Upper lobe of left lung (tissue), 6 donors: ENCODE measurements around the gene SNU13. TPM values are rescaled to one million over a fixed set of nuclear protein-coding genes. Genes with fewer than 3 reads are reported as not detected.

Experiments
- ATAC-seq, 2 donors: fragments of 200-7000 bp; cut with Tn5 transposase; one replicate each; pipeline ENCODE4 v1.9.1; 2022; ENCODE audit warnings: mild to moderate bottlenecking in 2 of 2, moderate library complexity in 2 of 2; ENCODE audit not compliant: low FRiP score in 2 of 2
- DNase-seq, 2 donors: peaks; one replicate each; pipeline ENCODE4 v3.0.0-alpha.2; 2019 to 2020
- H3K27ac ChIP-seq, 4 donors: fragments of 200-600 bp; sonication (generic); one replicate each; pipeline ENCODE4 v1.5.1; 2016 to 2019
- H3K27me3 ChIP-seq, 4 donors: fragments of 200-600 bp; sonication (generic); one replicate each; pipeline ENCODE4 v1.5.1; 2017 to 2019
- H3K36me3 ChIP-seq, 4 donors: fragments of 200-600 bp; sonication (generic); one replicate each; pipeline ENCODE4 v1.5.1; 2016 to 2019
- H3K4me1 ChIP-seq, 4 donors: fragments of 200-600 bp; sonication (generic); one replicate each; pipeline ENCODE4 v1.5.1; 2018 to 2019
- H3K4me3 ChIP-seq, 4 donors: fragments of 200-600 bp; sonication (generic); one replicate each; pipeline ENCODE4 v1.5.1; 2017 to 2019; ENCODE audit warnings: mild to moderate bottlenecking in 2 of 4, moderate library complexity in 1 of 4
- H3K9me3 ChIP-seq, 4 donors: fragments of 200-600 bp; sonication (generic); one replicate each; pipeline ENCODE4 v1.5.1; 2018 to 2019
- EP300 ChIP-seq, 4 donors: sonication (generic); formaldehyde crosslinking; IDR thresholded peaks; one replicate each; pipeline ENCODE4 v1.5.1; 2017; ENCODE audit warnings: antibody characterized with exemption in 4 of 4, control low read depth in 2 of 4
- POLR2A ChIP-seq, 4 donors: fragments of 450-650 bp; IDR thresholded peaks; one replicate each; pipeline ENCODE4 v1.5.1; 2016 to 2017; ENCODE audit warnings: antibody characterized with exemption in 4 of 4, mild to moderate bottlenecking in 2 of 4
- POLR2AphosphoS5 ChIP-seq, 2 donors: sonication (generic); formaldehyde crosslinking; IDR thresholded peaks; one replicate each; pipeline ENCODE4 v1.5.1; 2017; ENCODE audit warnings: antibody characterized with exemption in 2 of 2
- WGBS, 2 donors: methylation state at CpG; one replicate each; pipeline ENCODE4 v1.1.5; 2017 to 2018; 5-methylcytosine and 5-hydroxymethylcytosine counted together
- total RNA-seq, 6 donors: library from RNA; depleted of rRNA in 4 of 6; stranded (reverse); fragments of >200 nt in 4 of 6; gene quantifications; one replicate each; pipeline versions ENCODE4 v1.1.0 to v1.2.1, GENCODE V29; 2016 to 2021
- TF ChIP-seq, protein P1 (sequence below), 6 experiments: fragments of 450-650 bp in 4 of 6; fragments of 200-600 bp in 2 of 6; sonication (generic) in 2 of 6; IDR thresholded peaks; one replicate each; pipeline ENCODE4 v1.5.1; 2016 to 2019; ENCODE audit warnings: antibody characterized with exemption in 6 of 6
- donor health status: DM: no; HTN: no; CAD: no; lungs with moderate emphysema.
- donor health status: DM: no; HTN: yes; CAD: no; lungs with severe emphysema.

SNU13 gene
- total RNA-seq, 6 donors from 2014 or later, result 40.9 to 124 (median 92.0) TPM

DNA sequence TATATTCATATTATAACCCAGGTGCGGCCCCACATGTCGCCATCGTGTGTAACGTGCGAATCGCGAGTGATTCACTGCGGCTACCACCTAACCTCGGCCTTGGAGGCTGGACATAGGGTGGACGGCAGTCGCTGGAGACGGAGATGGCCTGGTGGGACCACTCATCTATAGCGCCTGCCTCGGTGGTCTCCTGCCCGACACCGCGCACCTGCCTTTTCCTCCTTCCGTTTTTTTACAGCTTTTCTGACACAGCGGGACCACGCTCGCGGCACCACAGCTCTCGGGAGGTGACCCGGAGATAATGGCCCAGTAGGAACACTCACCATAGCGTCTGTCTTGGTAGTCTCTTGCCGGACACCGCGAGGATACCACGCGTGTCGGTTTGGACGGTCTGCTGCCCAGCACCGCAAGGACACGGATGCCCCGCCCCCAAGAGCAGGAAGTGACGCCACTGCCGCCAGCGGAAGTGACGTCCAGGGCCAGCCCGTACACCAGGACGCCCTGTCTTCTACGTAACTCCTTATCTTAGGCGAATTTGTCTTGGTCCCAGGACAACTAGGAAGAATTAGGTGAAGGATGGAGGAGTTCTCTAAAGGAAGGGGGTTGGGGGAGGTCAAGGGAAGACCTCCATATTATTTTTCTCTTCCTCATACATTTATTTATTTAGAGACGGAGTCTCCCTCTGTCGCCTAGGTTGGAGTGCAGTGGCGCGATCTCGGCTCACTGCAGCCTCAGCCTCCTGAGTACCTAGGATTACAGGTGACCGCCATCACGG lies 6.4 kb downstream of the SNU13 start:
- Histone ChIP-seq H3K27ac (peak overlapping the region; percentile 84 to 90 (median 86)), H3K27me3 (no peaks in the 10 kb centered on the region), H3K4me1 (peaks cover 2 to 21% (median 6%) of the 10 kb centered on the region in 4 donors), H3K36me3 (peaks cover 4 to 36% (median 31%) of the 10 kb centered on the region in 4 donors), H3K4me3 (peak overlapping the region; percentile 25 to 67 (median 66)), H3K9me3 (no peaks in the 10 kb centered on the region)
- ATAC-seq (peak; percentile 94 to 97), DNase-seq (peak; percentile 85 to 98)
- TF ChIP-seq EP300 (IDR thresholded peaks at IDR 0.05) (peak in 1 of 4 donors; percentile 61), POLR2AphosphoS5 (IDR thresholded peaks at IDR 0.05) (peak; percentile 96 to 97), POLR2A (IDR thresholded peaks at IDR 0.05) (peak in 3 of 4 donors; percentile 54 to 84 (median 70))
- TF ChIP-seq, protein P1, sequence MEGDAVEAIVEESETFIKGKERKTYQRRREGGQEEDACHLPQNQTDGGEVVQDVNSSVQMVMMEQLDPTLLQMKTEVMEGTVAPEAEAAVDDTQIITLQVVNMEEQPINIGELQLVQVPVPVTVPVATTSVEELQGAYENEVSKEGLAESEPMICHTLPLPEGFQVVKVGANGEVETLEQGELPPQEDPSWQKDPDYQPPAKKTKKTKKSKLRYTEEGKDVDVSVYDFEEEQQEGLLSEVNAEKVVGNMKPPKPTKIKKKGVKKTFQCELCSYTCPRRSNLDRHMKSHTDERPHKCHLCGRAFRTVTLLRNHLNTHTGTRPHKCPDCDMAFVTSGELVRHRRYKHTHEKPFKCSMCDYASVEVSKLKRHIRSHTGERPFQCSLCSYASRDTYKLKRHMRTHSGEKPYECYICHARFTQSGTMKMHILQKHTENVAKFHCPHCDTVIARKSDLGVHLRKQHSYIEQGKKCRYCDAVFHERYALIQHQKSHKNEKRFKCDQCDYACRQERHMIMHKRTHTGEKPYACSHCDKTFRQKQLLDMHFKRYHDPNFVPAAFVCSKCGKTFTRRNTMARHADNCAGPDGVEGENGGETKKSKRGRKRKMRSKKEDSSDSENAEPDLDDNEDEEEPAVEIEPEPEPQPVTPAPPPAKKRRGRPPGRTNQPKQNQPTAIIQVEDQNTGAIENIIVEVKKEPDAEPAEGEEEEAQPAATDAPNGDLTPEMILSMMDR (IDR thresholded peaks at IDR 0.05), result no peak
- 58 to 64% methylated on average over 50 of the region's 50 CpGs for WGBS, 2 donors

DNA sequence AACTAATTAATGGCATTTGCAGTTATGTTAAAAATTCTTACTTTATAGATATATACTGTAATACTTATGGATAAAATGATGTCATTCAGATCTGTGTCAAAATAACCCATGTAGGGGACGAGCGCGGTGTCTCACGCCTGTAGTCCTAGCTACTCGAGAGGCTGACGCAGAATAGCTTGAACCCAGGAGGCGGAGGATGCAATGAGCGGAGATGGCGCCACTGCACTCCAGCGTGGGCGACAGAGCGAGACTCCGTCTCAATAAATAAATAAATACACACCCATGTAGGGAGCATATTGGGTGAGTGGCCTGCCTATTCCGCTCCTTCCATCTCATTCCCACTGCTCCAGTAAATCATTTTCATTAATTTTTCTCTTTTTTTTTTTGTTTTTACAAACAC lies 7.1 kb downstream of the SNU13 start:
- ATAC-seq (peak in 1 of 2 donors; percentile 10), DNase-seq (no peak)
- no peaks in the 10 kb centered on the region for H3K9me3 ChIP-seq
- H3K27ac ChIP-seq, result peak overlapping the region in 3 of 4 donors; percentile 84 to 90 (median 88)
- peaks cover 4 to 40% (median 32%) of the 10 kb centered on the region in 4 donors for H3K36me3 ChIP-seq
- H3K4me1 ChIP-seq, result peaks cover 0 to 15% (median 1%) of the 10 kb centered on the region in 4 donors
- WGBS, 2 donors, result 66 to 67% methylated on average over 14 of the region's 14 CpGs
- H3K4me3 ChIP-seq, result peak overlapping the region; percentile 23 to 67 (median 66)
- no peaks in the 10 kb centered on the region for H3K27me3 ChIP-seq
- no peak for TF ChIP-seq POLR2A (IDR thresholded peaks at IDR 0.05)
- TF ChIP-seq EP300 (IDR thresholded peaks at IDR 0.05), result no peak
- TF ChIP-seq POLR2AphosphoS5 (IDR thresholded peaks at IDR 0.05), result no peak
- TF ChIP-seq, protein P1 (IDR thresholded peaks at IDR 0.05), result no peak

DNA sequence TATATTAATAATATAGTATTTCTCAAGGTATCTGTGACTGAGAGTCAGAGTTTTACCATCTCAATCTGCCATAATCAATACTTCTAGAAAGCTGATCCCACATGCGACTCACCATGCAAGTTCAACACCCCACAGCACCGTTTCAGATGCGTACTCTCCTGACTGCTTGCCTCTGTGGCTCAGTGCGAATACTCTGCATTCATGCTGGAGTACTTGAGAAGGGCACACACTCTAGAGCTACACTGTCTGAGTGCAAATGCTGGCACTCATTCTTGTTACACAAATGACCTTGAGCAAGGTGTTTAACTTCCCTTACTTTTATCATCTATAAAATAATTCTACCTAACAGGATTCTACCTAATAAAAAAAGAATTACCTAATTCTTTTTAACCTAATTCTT lies 12.5 kb downstream of the SNU13 start:
- Histone ChIP-seq H3K36me3 (peaks cover 4 to 75% (median 46%) of the 10 kb centered on the region in 4 donors), H3K4me1 (peaks cover 0 to 7% (median 0%) of the 10 kb centered on the region in 4 donors), H3K27ac (no peak overlapping the region), H3K9me3 (no peaks in the 10 kb centered on the region), H3K4me3 (no peak overlapping the region), H3K27me3 (no peaks in the 10 kb centered on the region)
- TF ChIP-seq, protein P1 (IDR thresholded peaks at IDR 0.05), result no peak
- no peak for TF ChIP-seq EP300 (IDR thresholded peaks at IDR 0.05)
- no peak for TF ChIP-seq POLR2AphosphoS5 (IDR thresholded peaks at IDR 0.05)
- no peak for TF ChIP-seq POLR2A (IDR thresholded peaks at IDR 0.05)
- DNase-seq (no peak), ATAC-seq (no peak)
- WGBS, 2 donors, result 85 to 92% methylated on average over 4 of the region's 4 CpGs

DNA sequence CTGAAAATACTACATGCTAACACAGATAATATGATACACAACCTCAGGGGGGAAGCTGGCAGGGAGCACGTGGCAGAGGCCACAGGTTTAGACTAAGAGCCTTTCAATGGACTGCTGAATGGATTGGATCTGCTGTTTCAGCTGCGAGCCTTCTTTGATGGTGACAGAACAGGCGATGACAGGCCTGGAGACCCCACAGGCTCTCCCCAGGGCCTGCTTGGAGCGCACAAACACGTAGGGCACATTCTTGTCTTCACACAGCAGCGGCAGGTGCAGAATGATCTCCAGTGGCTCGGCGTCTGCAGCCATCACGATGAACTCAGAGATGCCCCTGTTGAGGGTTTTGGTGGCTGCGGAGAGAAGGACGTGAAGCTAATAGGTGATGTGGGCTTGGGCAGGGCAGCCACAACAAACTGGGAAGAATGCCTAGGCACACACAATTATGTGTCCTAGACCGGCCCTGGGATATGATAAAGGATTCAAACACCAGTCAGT lies 13.8 kb downstream of the SNU13 start:
- ATAC-seq, result no peak
- 87 to 93% methylated on average over 12 of the region's 12 CpGs for WGBS, 2 donors
- peaks cover 4 to 65% (median 40%) of the 10 kb centered on the region in 4 donors for H3K36me3 ChIP-seq
- H3K27me3 ChIP-seq, result no peaks in the 10 kb centered on the region
- H3K27ac ChIP-seq, result peak overlapping the region in 1 of 4 donors; percentile 11
- H3K4me3 ChIP-seq, result no peak overlapping the region
- no peaks in the 10 kb centered on the region for H3K9me3 ChIP-seq
- peaks cover 0 to 4% (median under 1%) of the 10 kb centered on the region in 4 donors for H3K4me1 ChIP-seq
- TF ChIP-seq POLR2AphosphoS5 (IDR thresholded peaks at IDR 0.05) (no peak), EP300 (IDR thresholded peaks at IDR 0.05) (no peak), POLR2A (IDR thresholded peaks at IDR 0.05) (no peak)
- TF ChIP-seq, protein P1 (IDR thresholded peaks at IDR 0.05), result no peak
- DNase-seq, result peak in 1 of 2 donors; percentile 9
